ENCODE data around the gene ANXA1.
"Not testable (repeated sequence)": the region's sequence is repeated elsewhere in the genome, so short reads cannot be mapped to it uniquely, and the experiment has no call there.

The ANXA1 gene

GRCh38 chr9:73170185-73170957 lies 18.7 kb downstream of the ANXA1 start:
- no peak overlapping the region for H3K4me3 Mint-ChIP-seq
- peaks cover 17% of the 10 kb centered on the region for H3K4me1 Mint-ChIP-seq (ENCODE audit: low read depth)
- H3K36me3 Mint-ChIP-seq: peaks cover 22% of the 10 kb centered on the region
- no peaks in the 10 kb centered on the region for H3K27me3 Mint-ChIP-seq
- H3K9me3 Mint-ChIP-seq (ENCODE audit: low read depth): no peaks in the 10 kb centered on the region
- no peak overlapping the region for H3K27ac Mint-ChIP-seq

GRCh38 chr9:73172901-73173215 lies 21.2 kb downstream of the ANXA1 start:
- no peak overlapping the region for H3K27ac Mint-ChIP-seq
- H3K27me3 Mint-ChIP-seq: no peaks in the 10 kb centered on the region
- H3K36me3 Mint-ChIP-seq: peaks cover 10% of the 10 kb centered on the region
- no peaks in the 10 kb centered on the region for H3K9me3 Mint-ChIP-seq (ENCODE audit: low read depth)
- no peak overlapping the region for H3K4me3 Mint-ChIP-seq
- peaks cover 7% of the 10 kb centered on the region for H3K4me1 Mint-ChIP-seq (ENCODE audit: low read depth)

GRCh38 chr9:73173557-73174329 lies 22.1 kb downstream of the ANXA1 start:
- Mint-ChIP-seq H3K4me1 (ENCODE audit: low read depth) (peaks cover 2% of the 10 kb centered on the region), H3K4me3 (no peak overlapping the region), H3K27me3 (no peaks in the 10 kb centered on the region), H3K36me3 (peaks cover 3% of the 10 kb centered on the region), H3K9me3 (ENCODE audit: low read depth) (no peaks in the 10 kb centered on the region), H3K27ac (no peak overlapping the region)

- Mint-ChIP-seq H3K9me3 (ENCODE audit: low read depth) (no peaks in the 10 kb centered on the region), H3K4me3 (no peak overlapping the region), H3K27ac (no peak overlapping the region), H3K36me3 (no peaks in the 10 kb centered on the region), H3K4me1 (ENCODE audit: low read depth) (peaks cover 6% of the 10 kb centered on the region), H3K27me3 (no peaks in the 10 kb centered on the region)
Measured at GRCh38 chr9:73174330-73174980, 22.8 kb downstream of the ANXA1 start.

- no peaks in the 10 kb centered on the region for H3K9me3 Mint-ChIP-seq (ENCODE audit: low read depth)
- no peaks in the 10 kb centered on the region for H3K36me3 Mint-ChIP-seq
- no peaks in the 10 kb centered on the region for H3K27me3 Mint-ChIP-seq
- no peak overlapping the region for H3K4me3 Mint-ChIP-seq
- no peak overlapping the region for H3K27ac Mint-ChIP-seq
- peaks cover 10% of the 10 kb centered on the region for H3K4me1 Mint-ChIP-seq (ENCODE audit: low read depth)
Measured at GRCh38 chr9:73176450-73176875, 24.8 kb downstream of the ANXA1 start.

- no peaks in the 10 kb centered on the region for H3K9me3 Mint-ChIP-seq (ENCODE audit: low read depth)
- H3K27me3 Mint-ChIP-seq: no peaks in the 10 kb centered on the region
- H3K27ac Mint-ChIP-seq: no peak overlapping the region
- peaks cover 12% of the 10 kb centered on the region for H3K4me1 Mint-ChIP-seq (ENCODE audit: low read depth)
- H3K36me3 Mint-ChIP-seq: no peaks in the 10 kb centered on the region
- no peak overlapping the region for H3K4me3 Mint-ChIP-seq
Measured at GRCh38 chr9:73178044-73178443, 26.4 kb downstream of the ANXA1 start.

- no peaks in the 10 kb centered on the region for H3K9me3 Mint-ChIP-seq (ENCODE audit: low read depth)
- peaks cover 1% of the 10 kb centered on the region for H3K27me3 Mint-ChIP-seq
- peaks cover 13% of the 10 kb centered on the region for H3K4me1 Mint-ChIP-seq (ENCODE audit: low read depth)
- H3K36me3 Mint-ChIP-seq: no peaks in the 10 kb centered on the region
- no peak overlapping the region for H3K27ac Mint-ChIP-seq
- no peak overlapping the region for H3K4me3 Mint-ChIP-seq
Measured at GRCh38 chr9:73179589-73179988, 27.9 kb downstream of the ANXA1 start.

- H3K27ac Mint-ChIP-seq: no peak overlapping the region
- H3K4me3 Mint-ChIP-seq: no peak overlapping the region
- no peaks in the 10 kb centered on the region for H3K36me3 Mint-ChIP-seq
- peaks cover 1% of the 10 kb centered on the region for H3K27me3 Mint-ChIP-seq
- H3K4me1 Mint-ChIP-seq (ENCODE audit: low read depth): peaks cover 13% of the 10 kb centered on the region
- H3K9me3 Mint-ChIP-seq (ENCODE audit: low read depth): no peaks in the 10 kb centered on the region
Measured at GRCh38 chr9:73180403-73180802, 28.7 kb downstream of the ANXA1 start.

GRCh38 chr9:73182928-73183327 lies 31.3 kb downstream of the ANXA1 start:
- Mint-ChIP-seq H3K4me3 (no peak overlapping the region), H3K36me3 (no peaks in the 10 kb centered on the region), H3K9me3 (ENCODE audit: low read depth) (peaks cover 9% of the 10 kb centered on the region), H3K27me3 (peaks cover 3% of the 10 kb centered on the region), H3K27ac (no peak overlapping the region), H3K4me1 (ENCODE audit: low read depth) (peaks cover 13% of the 10 kb centered on the region)

- Mint-ChIP-seq H3K4me1 (ENCODE audit: low read depth) (peaks cover 11% of the 10 kb centered on the region), H3K27ac (no peak overlapping the region), H3K27me3 (peaks cover 3% of the 10 kb centered on the region), H3K9me3 (ENCODE audit: low read depth) (peaks cover 9% of the 10 kb centered on the region), H3K36me3 (no peaks in the 10 kb centered on the region), H3K4me3 (no peak overlapping the region)
Measured at GRCh38 chr9:73183428-73183827, 31.8 kb downstream of the ANXA1 start.

GRCh38 chr9:73183917-73184861 lies 32.5 kb downstream of the ANXA1 start:
- no peak overlapping the region for H3K4me3 Mint-ChIP-seq
- H3K27me3 Mint-ChIP-seq: peaks cover 3% of the 10 kb centered on the region
- peaks cover 10% of the 10 kb centered on the region for H3K4me1 Mint-ChIP-seq (ENCODE audit: low read depth)
- H3K9me3 Mint-ChIP-seq (ENCODE audit: low read depth): peaks cover 9% of the 10 kb centered on the region
- no peaks in the 10 kb centered on the region for H3K36me3 Mint-ChIP-seq
- H3K27ac Mint-ChIP-seq: no peak overlapping the region

GRCh38 chr9:73191109-73191508 lies 39.4 kb downstream of the ANXA1 start:
- not testable (repeated sequence) for H3K9me3 Mint-ChIP-seq (ENCODE audit: low read depth); H3K27me3 Mint-ChIP-seq; H3K36me3 Mint-ChIP-seq; H3K4me1 Mint-ChIP-seq (ENCODE audit: low read depth); H3K4me3 Mint-ChIP-seq; H3K27ac Mint-ChIP-seq

GRCh38 chr9:73194284-73194683 lies 42.6 kb downstream of the ANXA1 start:
- H3K9me3 Mint-ChIP-seq (ENCODE audit: low read depth): no peaks in the 10 kb centered on the region

GRCh38 chr9:73199448-73199847 lies 47.8 kb downstream of the ANXA1 start:
- Mint-ChIP-seq H3K4me1 (ENCODE audit: low read depth) (no peaks in the 10 kb centered on the region), H3K4me3 (no peak overlapping the region), H3K9me3 (ENCODE audit: low read depth) (no peaks in the 10 kb centered on the region), H3K27ac (no peak overlapping the region), H3K27me3 (peaks cover 3% of the 10 kb centered on the region), H3K36me3 (no peaks in the 10 kb centered on the region)

More at GRCh38 chr9:73194284-73194683, 42.6 kb downstream of the ANXA1 start:
- no peaks in the 10 kb centered on the region for H3K4me1 Mint-ChIP-seq (ENCODE audit: low read depth)
- peaks cover under 1% of the 10 kb centered on the region for H3K27me3 Mint-ChIP-seq
- H3K27ac Mint-ChIP-seq: no peak overlapping the region
- no peak overlapping the region for H3K4me3 Mint-ChIP-seq
- no peaks in the 10 kb centered on the region for H3K36me3 Mint-ChIP-seq

Data from activated naive CD8-positive, alpha-beta T cell (primary cell).